ENCODE data around the gene SYAP1. TPM values are rescaled to one million over a fixed set of nuclear protein-coding genes. Genes with fewer than 3 reads are reported as not detected.

Gene SYAP1, protein sequence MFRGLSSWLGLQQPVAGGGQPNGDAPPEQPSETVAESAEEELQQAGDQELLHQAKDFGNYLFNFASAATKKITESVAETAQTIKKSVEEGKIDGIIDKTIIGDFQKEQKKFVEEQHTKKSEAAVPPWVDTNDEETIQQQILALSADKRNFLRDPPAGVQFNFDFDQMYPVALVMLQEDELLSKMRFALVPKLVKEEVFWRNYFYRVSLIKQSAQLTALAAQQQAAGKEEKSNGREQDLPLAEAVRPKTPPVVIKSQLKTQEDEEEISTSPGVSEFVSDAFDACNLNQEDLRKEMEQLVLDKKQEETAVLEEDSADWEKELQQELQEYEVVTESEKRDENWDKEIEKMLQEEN
- 37.9 and 38.9 TPM in 2 replicates for total RNA-seq

GRCh38 chrX:16719334-16720084, at the start of gene SYAP1:
Gene SYAP1 (plus strand): TSS chrX:16719612. CDS start chrX:16719725, 113 bp downstream.

DNA sequence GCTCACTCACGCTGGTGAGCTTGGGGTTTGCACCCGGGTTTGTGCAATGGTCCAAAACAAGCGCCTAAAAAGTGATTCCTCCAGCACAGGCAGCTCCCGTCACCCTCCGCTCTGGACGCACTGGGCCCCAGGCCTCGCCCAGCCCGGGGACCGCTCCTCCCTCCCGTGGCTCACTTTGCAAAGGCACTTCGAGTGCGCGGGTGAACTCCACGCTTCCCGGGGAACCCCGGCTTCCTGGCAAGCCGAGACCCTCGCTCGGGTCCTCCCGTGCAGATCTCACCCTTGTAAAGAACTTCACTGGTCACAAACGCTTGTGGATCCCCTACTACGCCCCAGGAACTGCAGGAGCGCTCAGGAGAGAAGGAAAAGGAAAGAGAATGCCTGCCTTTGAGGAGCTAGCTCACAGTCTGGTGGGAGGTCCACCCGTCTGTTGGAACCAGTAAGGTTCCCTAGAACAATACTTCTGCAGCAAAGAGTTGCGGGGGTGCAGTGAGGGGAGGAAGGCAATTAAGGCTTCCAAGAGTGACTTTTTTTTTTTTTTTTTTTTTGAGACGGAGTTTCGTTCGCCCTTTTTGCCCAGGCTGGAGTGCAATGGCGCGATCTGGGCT, 6.8 kb upstream of the SYAP1 start, which contains the start of gene CTPS2:
Gene CTPS2, minus strand, starts transcription at position 122 of the 608 bp plus-strand sequence. CDS start 9,767 bp downstream, outside the sequence.

GRCh38 chrX:16786139-16786790, 66.9 kb downstream of the SYAP1 start, which contains the start of gene TXLNG:
Gene TXLNG (plus strand): TSS chrX:16786466. CDS start chrX:16786488, 22 bp downstream.

Other genes with a start within 250 kb of the SYAP1 start
- not detected in 2 replicates for gene S100G, start 69.5 kb upstream of the SYAP1 start, total RNA-seq
- 10.1 and 12.1 TPM in 2 replicates for gene CTPS2, start 6.9 kb upstream of the SYAP1 start, total RNA-seq
- 5.9 and 9.1 TPM in 2 replicates for gene TXLNG, start 66.9 kb downstream of the SYAP1 start, total RNA-seq
- 71.6 and 85.9 TPM in 2 replicates for gene RBBP7, start 150.8 kb downstream of the SYAP1 start, total RNA-seq
- 0.30 and 0.37 TPM in 2 replicates for gene REPS2, start 227.0 kb downstream of the SYAP1 start, total RNA-seq

Measured in smooth muscle cell of the umbilical artery (primary cell).